ENCODE measurements around the gene ME2.

DNA sequence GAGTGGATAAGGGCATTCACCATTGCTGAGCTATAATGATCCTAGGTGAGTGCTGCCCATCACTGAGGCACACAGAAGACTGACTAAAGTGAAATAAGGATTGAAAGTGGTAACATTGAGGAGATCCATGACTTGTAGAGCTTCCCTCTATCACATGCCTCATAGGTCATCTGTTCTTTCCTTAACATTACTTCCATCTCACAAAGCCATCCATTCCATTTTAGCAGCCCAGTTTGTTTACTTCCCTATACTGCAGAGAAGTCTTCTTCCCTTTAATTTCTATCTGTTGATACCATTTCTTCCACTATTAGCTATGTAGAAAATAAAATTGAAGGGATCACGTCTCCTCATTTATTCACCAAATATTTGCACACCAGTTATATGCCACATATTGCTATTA is 32.1 kb downstream of the ME2 start:
- TF ChIP-seq, protein P1, sequence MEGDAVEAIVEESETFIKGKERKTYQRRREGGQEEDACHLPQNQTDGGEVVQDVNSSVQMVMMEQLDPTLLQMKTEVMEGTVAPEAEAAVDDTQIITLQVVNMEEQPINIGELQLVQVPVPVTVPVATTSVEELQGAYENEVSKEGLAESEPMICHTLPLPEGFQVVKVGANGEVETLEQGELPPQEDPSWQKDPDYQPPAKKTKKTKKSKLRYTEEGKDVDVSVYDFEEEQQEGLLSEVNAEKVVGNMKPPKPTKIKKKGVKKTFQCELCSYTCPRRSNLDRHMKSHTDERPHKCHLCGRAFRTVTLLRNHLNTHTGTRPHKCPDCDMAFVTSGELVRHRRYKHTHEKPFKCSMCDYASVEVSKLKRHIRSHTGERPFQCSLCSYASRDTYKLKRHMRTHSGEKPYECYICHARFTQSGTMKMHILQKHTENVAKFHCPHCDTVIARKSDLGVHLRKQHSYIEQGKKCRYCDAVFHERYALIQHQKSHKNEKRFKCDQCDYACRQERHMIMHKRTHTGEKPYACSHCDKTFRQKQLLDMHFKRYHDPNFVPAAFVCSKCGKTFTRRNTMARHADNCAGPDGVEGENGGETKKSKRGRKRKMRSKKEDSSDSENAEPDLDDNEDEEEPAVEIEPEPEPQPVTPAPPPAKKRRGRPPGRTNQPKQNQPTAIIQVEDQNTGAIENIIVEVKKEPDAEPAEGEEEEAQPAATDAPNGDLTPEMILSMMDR (IDR thresholded peaks at IDR 0.05) = no peak
- TF ChIP-seq POLR2A (IDR thresholded peaks at IDR 0.05) = no peak

Measured in uterus (tissue), 2 donors.